Measurements from ENCODE around the gene CDT1.
A peak's percentile ranks its signal among the peaks of the same experiment; 100 is the strongest.
"Not testable (repeated sequence)": the region's sequence is repeated elsewhere in the genome, so short reads cannot be mapped to it uniquely, and the experiment has no call there.

The CDT1 gene

DNA sequence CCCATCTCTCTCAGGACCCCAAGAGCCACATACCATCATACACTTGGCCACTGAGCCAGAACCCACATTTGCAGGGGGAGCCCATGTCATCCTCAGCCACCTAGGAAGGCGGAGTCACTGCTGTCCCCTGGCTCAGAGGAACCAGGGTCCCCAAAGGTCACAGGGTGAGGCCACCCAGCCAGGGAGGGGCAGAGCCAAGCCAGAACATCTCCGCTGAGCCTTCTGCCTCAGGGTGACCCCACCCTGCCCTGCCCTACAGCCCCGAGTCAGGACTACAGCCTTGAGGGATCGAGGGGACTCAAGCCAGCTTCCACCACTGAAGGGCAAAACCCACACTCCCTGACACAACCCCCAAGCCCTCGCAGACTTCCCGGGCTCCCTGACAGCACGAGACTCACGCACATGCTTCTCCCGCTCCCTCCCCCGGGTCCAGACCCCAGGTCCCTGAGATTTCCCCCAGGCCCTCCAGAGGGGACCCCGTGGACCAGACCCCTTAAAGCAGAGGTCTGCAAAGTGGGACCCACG, 36.0 kb upstream of the CDT1 start:
- Histone ChIP-seq H3K27ac (peak overlapping the region in 15 of 21 experiments; percentile 0 to 73 (median 50)), H3K4me3 (no peak overlapping the region)

GRCh38 chr16:88768071-88768783, 35.4 kb upstream of the CDT1 start:
- Histone ChIP-seq H3K4me3 (no peak overlapping the region), H3K27ac (peak overlapping the region in 16 of 21 experiments; percentile 0 to 73 (median 42))

DNA sequence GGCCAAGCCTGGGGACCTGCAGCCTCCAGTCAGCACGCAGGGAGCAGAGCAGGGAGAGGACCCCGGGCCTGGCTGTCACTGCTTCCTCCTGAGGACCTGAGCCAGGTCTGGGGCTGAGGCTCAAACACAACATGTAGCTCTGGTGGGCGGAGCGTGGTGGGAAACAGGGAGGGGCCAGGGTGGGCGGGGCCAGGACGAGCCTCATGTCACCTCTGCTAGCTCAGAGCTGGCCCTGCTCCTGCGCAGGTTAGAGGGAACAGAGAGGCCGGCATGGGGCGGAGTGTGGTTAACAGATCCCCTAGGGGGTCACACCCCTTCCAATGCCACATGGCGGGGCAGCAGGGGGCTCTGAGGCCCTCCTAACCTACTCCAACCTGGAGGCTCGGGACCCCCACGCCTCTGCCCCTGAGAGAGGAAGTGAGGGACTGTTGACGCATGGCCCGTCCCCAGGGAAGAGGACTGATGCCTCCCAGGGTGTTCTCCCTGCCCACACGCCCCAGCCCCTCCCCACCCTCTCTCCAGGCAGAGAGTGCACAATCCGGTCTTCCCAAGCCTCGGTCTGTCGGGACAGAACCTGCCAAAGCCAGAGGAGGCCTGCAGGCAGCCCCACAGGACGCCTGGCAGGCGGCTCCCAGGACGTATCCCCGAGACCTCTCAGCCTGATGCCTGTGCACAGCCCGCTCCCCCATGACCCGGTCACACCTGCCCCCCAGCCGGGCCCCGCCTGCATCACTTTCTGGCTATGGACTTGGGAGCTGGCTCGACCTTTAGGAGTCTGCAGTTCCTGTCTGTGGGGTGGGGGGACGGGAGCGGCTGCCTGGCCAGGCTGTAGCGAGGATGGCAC, 33.8 kb upstream of the CDT1 start:
- Histone ChIP-seq H3K27ac (peak overlapping the region in 18 of 21 experiments; percentile 32 to 85 (median 64)), H3K4me3 (peak overlapping the region in 1 of 7 experiments; percentile 23)

GRCh38 chr16:88770461-88771293, 32.9 kb upstream of the CDT1 start:
- peak overlapping the region in 1 of 7 experiments; percentile 23 for H3K4me3 ChIP-seq

DNA sequence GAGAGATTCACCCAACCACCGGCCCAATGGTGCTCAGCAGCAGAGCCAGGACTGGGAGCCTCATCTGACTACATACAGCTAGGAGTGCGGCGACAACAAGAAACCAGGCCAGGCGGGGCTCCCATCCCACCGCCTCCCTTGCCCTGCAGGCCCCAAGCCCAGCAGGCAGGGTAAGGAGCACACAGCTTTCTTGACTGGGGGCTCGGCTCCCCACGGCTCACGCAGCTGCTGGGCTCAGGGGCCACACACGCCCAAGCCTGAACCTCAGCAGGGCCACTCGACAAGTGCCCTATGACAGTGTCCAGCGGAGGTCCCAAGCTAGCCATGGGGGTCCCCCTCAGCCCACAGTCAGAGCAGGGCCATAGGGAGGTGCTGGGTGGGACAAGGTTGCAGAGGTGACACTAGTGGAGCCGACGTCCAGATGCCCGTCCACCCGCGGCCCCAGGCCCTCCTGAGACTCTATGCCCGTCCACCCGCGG, 32.3 kb upstream of the CDT1 start:
- no peak overlapping the region for H3K4me3 ChIP-seq
- H3K27ac ChIP-seq = peak overlapping the region in 17 of 21 experiments; percentile 32 to 85 (median 64)

More at GRCh38 chr16:88770461-88771293, 32.9 kb upstream of the CDT1 start:
- peak overlapping the region in 19 of 21 experiments; percentile 32 to 85 (median 64) for H3K27ac ChIP-seq

DNA sequence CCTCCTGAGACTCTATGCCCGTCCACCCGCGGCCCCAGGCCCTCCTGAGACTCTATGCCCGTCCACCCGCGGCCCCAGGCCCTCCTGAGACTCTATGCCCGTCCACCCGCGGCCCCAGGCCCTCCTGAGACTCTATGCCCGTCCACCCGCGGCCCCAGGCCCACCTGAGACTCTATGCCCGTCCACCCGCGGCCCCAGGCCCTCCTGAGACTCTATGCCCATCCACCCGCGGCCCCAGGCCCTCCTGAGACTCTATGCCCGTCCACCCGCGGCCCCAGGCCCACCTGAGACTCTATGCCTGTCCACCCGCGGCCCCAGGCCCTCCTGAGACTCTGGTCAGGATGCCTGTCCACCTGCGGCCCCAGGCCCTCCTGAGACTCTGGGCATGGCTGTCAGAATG, 31.8 kb upstream of the CDT1 start:
- not testable (repeated sequence) for H3K4me3 ChIP-seq
- peak overlapping the region in 2 of 21 experiments; percentile 1 to 67 for H3K27ac ChIP-seq

- Histone ChIP-seq H3K4me3 (no peak overlapping the region), H3K27ac (peak overlapping the region in 16 of 21 experiments; percentile 8 to 72 (median 56))
These were observed 30.4 kb upstream of the CDT1 start for GRCh38 chr16:88772871-88773811.

- peak overlapping the region in 9 of 21 experiments; percentile 9 to 72 (median 49) for H3K27ac ChIP-seq
These were observed 29.7 kb upstream of the CDT1 start for GRCh38 chr16:88773812-88774291.

GRCh38 chr16:88774544-88775393, 28.8 kb upstream of the CDT1 start:
- Histone ChIP-seq H3K27ac (peak overlapping the region in 1 of 21 experiments; percentile 24), H3K4me3 (no peak overlapping the region)

More at GRCh38 chr16:88773812-88774291, 29.7 kb upstream of the CDT1 start:
- H3K4me3 ChIP-seq = no peak overlapping the region

GRCh38 chr16:88775825-88776224, 27.8 kb upstream of the CDT1 start:
- no peak overlapping the region for H3K27ac ChIP-seq
- no peak overlapping the region for H3K4me3 ChIP-seq

DNA sequence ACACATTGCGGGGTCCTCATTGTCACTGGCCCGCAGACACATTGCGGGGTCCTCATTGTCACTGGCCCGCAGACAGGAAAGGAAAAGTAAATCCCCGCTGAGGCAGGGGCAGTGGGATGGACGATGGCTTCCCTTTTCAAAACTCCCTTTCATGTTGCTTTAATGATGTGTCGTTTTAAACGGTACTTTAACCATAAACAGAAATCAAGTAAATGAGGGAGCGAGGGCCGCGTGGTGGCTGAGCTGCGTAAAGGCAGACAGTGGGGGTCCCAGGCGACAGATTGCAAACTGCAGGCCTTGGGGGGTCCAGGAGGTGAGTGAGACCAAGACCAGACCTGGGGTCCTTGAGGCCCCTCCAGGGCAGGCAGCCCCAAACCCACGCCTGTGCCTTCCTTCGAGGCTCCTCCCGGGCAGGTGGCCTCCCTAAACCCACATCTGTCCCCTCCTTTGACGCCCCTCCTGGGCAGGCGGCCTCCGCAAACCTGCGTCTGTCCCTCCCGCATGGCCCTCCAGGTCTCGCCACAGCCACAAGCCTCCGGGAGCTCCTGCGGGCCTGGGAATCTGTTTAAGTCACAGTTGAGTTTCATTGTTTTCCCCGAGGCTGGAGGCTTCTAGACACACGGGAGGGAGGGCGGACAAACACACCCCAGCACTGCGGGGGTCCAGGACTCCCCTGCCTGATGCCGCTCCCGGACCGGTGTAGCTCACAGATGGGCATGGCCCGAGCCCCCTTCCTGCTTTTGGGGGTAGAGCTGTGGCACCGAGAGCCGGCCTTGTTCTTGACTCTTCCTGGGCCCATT, 25.9 kb upstream of the CDT1 start:
- Histone ChIP-seq H3K27ac (peak overlapping the region in 1 of 21 experiments; percentile 30), H3K4me3 (no peak overlapping the region)

- no peak overlapping the region for H3K4me3 ChIP-seq
- peak overlapping the region in 1 of 21 experiments; percentile 30 for H3K27ac ChIP-seq
These were observed 25.4 kb upstream of the CDT1 start for GRCh38 chr16:88778271-88778525.

GRCh38 chr16:88778541-88779065, 25.0 kb upstream of the CDT1 start:
- Histone ChIP-seq H3K4me3 (no peak overlapping the region), H3K27ac (peak overlapping the region in 1 of 21 experiments; percentile 30)

DNA sequence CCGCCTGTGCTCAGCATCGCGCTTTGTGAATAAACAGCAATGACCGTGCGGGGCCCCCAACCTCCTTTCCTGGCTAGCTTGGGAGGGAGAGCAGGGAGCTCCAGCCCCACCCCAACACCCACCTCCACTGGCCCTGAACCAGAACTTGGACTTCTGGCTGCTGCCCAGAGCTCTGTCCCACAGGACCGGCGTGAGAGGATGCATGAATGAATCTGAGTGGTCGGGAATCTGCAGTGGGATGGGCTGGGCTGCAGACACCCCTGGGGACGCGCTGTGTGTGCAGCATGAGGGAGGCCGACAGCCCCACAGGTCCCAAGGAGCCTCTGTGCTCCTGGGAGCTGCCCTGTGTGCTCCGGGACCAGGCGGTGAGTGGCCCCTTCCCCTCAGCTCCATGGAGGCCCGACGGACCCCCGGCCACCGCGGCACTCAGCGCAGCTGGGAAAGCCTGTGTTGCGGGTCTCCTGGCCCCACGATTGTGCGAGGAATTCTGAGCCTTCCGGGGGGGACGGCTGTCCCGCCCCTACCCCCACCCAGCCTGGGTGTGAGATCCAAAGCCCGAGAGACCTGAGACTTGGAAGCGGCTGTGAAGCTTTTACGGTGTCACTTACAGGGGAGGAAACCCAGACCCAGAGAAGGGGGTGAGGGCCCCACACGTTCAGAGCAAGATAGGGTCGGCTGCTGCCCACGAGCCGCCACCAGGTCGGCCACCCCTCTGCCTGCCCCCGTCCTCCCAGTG, 24.0 kb upstream of the CDT1 start:
- Histone ChIP-seq H3K27ac (peak overlapping the region in 17 of 21 experiments; percentile 4 to 98 (median 93)), H3K4me3 (no peak overlapping the region)

DNA sequence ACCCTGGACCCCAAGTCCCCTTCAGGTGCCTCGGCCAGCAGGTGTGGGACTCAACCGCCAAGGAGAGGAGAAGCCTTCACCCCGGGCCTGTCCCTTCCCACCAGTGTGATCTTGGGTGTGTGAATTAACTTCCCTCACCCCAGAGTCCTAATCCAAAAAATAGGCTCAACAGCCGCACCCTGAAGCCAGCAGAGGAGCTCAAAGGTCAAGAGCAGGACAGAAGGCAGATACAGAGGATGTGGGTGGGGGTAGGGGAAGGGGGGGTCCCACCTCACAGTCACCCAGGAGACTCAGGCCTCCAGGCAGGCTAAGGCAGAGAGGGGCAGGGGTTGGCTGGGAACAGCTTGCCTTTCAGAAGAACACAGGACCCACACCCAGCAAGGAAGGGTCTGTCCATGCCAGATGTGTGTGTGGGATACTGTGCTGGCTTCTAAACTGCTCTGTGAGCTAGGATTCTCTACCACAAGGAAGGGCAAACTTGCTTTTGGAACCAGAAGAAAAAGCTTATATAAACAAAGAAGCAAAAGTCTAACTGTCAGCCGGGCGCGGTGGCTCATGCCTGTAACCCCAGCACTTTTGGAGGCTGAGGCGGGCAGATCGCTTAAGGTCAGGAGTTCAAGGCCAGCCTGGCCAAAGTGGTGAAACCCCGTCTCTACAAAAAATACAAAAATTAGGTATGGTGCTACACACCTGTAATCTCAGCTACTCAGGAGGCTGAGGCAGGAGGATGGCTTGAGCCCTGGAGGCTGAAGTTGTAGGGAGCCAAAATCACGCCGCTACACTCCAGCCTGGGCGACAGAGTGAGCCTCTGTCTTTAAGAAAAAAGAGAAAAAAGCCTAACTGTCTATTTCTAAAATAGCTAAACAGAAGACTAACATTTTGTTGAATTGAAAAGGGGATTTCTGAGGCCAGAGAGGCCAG, 23.2 kb upstream of the CDT1 start:
- H3K4me3 ChIP-seq = no peak overlapping the region
- H3K27ac ChIP-seq = peak overlapping the region in 20 of 21 experiments; percentile 0 to 98 (median 86)

Measured in skin epidermis (tissue), 12 donors.